NCI-H1694 (cell line): ENCODE results near the gene MLH3.
A peak's percentile ranks its signal among the peaks of the same experiment; 100 is the strongest.
"Not testable (repeated sequence)": the region's sequence is repeated elsewhere in the genome, so short reads cannot be mapped to it uniquely, and the experiment has no call there.

ENCODE experiments used
- DNase-seq: peaks from one replicate; lab custom pipeline; 2025; lab: John Stamatoyannopoulos, UW

MLH3 gene

GRCh38 chr14:75050852-75051555 lies at the start of gene MLH3:
TSS of gene MLH3 (minus strand) at chr14:75051467. CDS start at chr14:75049655, 1,812 bp downstream.
- DNase-seq, result peak; percentile 85

- DNase-seq, result no peak
These were observed 47.4 kb upstream of the MLH3 start for GRCh38 chr14:75098682-75099081.

- DNase-seq, result no peak
These were observed 46.9 kb upstream of the MLH3 start for GRCh38 chr14:75098212-75098611.

- no peak for DNase-seq
These were observed 45.7 kb upstream of the MLH3 start for GRCh38 chr14:75096959-75097358.

- no peak for DNase-seq
These were observed 44.4 kb upstream of the MLH3 start for GRCh38 chr14:75095690-75096089.

GRCh38 chr14:75094896-75095295 lies 43.6 kb upstream of the MLH3 start:
- DNase-seq, result no peak

GRCh38 chr14:75092698-75093097 lies 41.4 kb upstream of the MLH3 start:
- DNase-seq, result no peak

- no peak for DNase-seq
These were observed 40.0 kb upstream of the MLH3 start for GRCh38 chr14:75091251-75091650.

- DNase-seq, result no peak
These were observed 39.1 kb upstream of the MLH3 start for GRCh38 chr14:75090353-75090752.

GRCh38 chr14:75088566-75089373 lies 37.5 kb upstream of the MLH3 start:
- DNase-seq, result peak; percentile 93

GRCh38 chr14:75088153-75088552 lies 36.9 kb upstream of the MLH3 start:
- no peak for DNase-seq

GRCh38 chr14:75084513-75084912 lies 33.2 kb upstream of the MLH3 start:
- no peak for DNase-seq

GRCh38 chr14:75083271-75083670 lies 32.0 kb upstream of the MLH3 start:
- DNase-seq, result no peak

GRCh38 chr14:75081660-75082229 lies 30.5 kb upstream of the MLH3 start:
- DNase-seq, result no peak

GRCh38 chr14:75079521-75079920 lies 28.3 kb upstream of the MLH3 start:
- DNase-seq, result no peak

- no peak for DNase-seq
These were observed 26.5 kb upstream of the MLH3 start for GRCh38 chr14:75077794-75078193.

- no peak for DNase-seq
These were observed 19.1 kb upstream of the MLH3 start for GRCh38 chr14:75070383-75070782.

- DNase-seq, result no peak
These were observed 18.5 kb upstream of the MLH3 start for GRCh38 chr14:75069811-75070145.

- peak; percentile 87 for DNase-seq
These were observed 18.0 kb upstream of the MLH3 start, which contains the start of gene ZC2HC1C for GRCh38 chr14:75069121-75069810. TSS of gene ZC2HC1C (plus strand) at chr14:75069641. CDS start at chr14:75070574, 933 bp downstream.

- no peak for DNase-seq
These were observed 17.2 kb upstream of the MLH3 start for GRCh38 chr14:75068294-75069120.

- DNase-seq, result not testable (repeated sequence)
These were observed 16.5 kb upstream of the MLH3 start for GRCh38 chr14:75067765-75068164.

GRCh38 chr14:75067212-75067611 lies 15.9 kb upstream of the MLH3 start:
- DNase-seq, result no peak
